HEK293T (cell line): ENCODE measurements around the gene CD247.

ENCODE experiments used
- FOXM1 ChIP-seq: fragments of 450-650 bp; IDR thresholded peaks from 2 replicates; pipeline ENCODE4 v1.6.1; 2017; ENCODE audit warnings: mild to moderate bottlenecking, borderline replicate concordance
- HDGF ChIP-seq: fragments of 450-650 bp; IDR thresholded peaks from 2 replicates; pipeline ENCODE4 v1.6.1; 2017; ENCODE audit warnings: antibody characterized with exemption, borderline replicate concordance
- NFRKB ChIP-seq: fragments of 450-650 bp; IDR thresholded peaks from 2 replicates; pipeline ENCODE4 v1.6.1; 2016; ENCODE audit warnings: mild to moderate bottlenecking, moderate library complexity
- SP1 ChIP-seq: fragments of 450-650 bp; IDR thresholded peaks from 2 replicates; pipeline ENCODE4 v1.6.1; 2017
- TF ChIP-seq, protein P1 (sequence below): fragments of 450-650 bp; IDR thresholded peaks from 2 replicates; pipeline ENCODE4 v1.6.1; 2016

DNA sequence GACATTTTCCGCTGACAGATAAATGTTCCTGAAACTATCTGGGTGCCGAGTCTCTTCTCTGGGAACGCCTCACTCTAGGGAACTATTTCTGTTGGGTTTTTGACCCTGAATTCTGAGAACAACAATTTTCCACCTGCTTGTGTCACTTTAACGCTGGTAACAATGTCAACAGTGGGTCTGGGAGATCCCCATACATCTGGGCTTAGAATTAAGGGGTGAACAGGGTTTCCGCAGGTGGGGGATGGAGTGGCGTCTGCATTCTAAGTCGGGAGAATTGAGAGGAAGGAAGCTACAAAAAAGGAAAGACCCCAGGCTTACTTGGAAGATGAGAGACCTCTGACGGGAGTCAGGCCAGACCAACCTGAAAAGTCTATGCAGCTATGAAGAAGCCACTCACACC, 8.7 kb downstream of the CD247 start:
- TF ChIP-seq SP1: no peak
- no peak for TF ChIP-seq FOXM1
- no peak for TF ChIP-seq HDGF
- TF ChIP-seq, protein P1, sequence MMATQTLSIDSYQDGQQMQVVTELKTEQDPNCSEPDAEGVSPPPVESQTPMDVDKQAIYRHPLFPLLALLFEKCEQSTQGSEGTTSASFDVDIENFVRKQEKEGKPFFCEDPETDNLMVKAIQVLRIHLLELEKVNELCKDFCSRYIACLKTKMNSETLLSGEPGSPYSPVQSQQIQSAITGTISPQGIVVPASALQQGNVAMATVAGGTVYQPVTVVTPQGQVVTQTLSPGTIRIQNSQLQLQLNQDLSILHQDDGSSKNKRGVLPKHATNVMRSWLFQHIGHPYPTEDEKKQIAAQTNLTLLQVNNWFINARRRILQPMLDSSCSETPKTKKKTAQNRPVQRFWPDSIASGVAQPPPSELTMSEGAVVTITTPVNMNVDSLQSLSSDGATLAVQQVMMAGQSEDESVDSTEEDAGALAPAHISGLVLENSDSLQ: no peak
- no peak for TF ChIP-seq NFRKB
